Cardiac muscle cell (in vitro differentiated cells and primary cell): ENCODE data around the gene PARP12. TPM values are rescaled to one million over a fixed set of nuclear protein-coding genes. Genes with fewer than 3 reads are reported as not detected.

ENCODE experiments used
- DNase-seq, 2 donors: peaks; one replicate each; pipeline versions ENCODE4 v3.0.0 to v3.0.0-alpha.2; 2010 to 2017; ENCODE audit warnings: low read depth in 1 of 2, low spot score in 1 of 2
- H3K27ac ChIP-seq: fragments of 200-600 bp; sonication (generic); 2 replicates; pipeline ENCODE4 v1.5.1; 2016
- H3K27me3 ChIP-seq: fragments of 200-600 bp; sonication (generic); 2 replicates; pipeline ENCODE4 v1.6.0; 2016; ENCODE audit warnings: control low read depth
- H3K36me3 ChIP-seq: fragments of 200-600 bp; sonication (generic); 2 replicates; pipeline ENCODE4 v1.5.1; 2016; ENCODE audit warnings: control low read depth
- H3K4me1 ChIP-seq: fragments of 200-600 bp; sonication (generic); 2 replicates; pipeline ENCODE4 v1.8.1; 2017; ENCODE audit warnings: low read depth, mild to moderate bottlenecking, mixed run types
- H3K4me3 ChIP-seq: fragments of 200-600 bp; sonication (generic); 2 replicates; pipeline ENCODE4 v1.5.1; 2016; ENCODE audit warnings: mild to moderate bottlenecking
- H3K9me3 ChIP-seq: fragments of 200-600 bp; sonication (generic); 2 replicates; pipeline ENCODE4 v1.5.1; 2017; ENCODE audit warnings: low read depth, mild to moderate bottlenecking, control low read depth
- polyA plus RNA-seq: library from polyadenylated mRNA; unstranded; fragments of >200 nt; fragmentation: Nextera tagmentation; extraction: Ambion mirVana; gene quantifications from 2 replicates; pipeline ENCODE4 v1.2.1, GENCODE V29; 2016
- total RNA-seq: library from RNA; depleted of rRNA; stranded (reverse); fragments of >200 nt; gene quantifications from 2 replicates; pipeline ENCODE4 v1.2.3, GENCODE V29; 2016
- TF ChIP-seq, protein P1 (sequence below): IDR thresholded peaks from 2 replicates; pipeline ENCODE4 v1.5.1; 2012; ENCODE audit warnings: low read depth, mild to moderate bottlenecking, low read length

PARP12 gene
- total and polyA plus RNA-seq, 2 experiments from 2014 or later: 0.45 to 2.2 TPM

DNA sequence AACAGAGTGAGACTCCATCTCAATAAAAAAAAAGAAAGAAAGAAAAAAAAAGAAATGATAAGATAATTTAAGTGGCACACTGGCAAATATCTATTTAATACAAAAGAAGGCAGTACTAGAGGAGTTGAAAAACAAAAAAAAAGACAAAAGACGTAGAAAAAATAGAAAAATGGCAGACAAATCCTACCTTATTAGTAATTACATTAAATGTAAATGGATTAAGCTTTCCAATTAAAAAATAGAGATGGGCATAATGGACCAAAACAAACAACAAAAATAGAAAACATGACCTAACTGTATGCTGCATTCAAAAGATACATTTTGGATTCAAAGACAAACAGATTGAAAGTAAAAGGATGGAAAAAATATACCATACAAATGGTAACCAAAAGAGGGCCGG lies 5.3 kb upstream of the PARP12 start:
- Histone ChIP-seq H3K36me3 (no peaks in the 10 kb centered on the region), H3K27me3 (peaks cover 10% of the 10 kb centered on the region), H3K4me1 (no peaks in the 10 kb centered on the region), H3K4me3 (no peak overlapping the region), H3K27ac (no peak overlapping the region), H3K9me3 (no peaks in the 10 kb centered on the region)
- TF ChIP-seq, protein P1, sequence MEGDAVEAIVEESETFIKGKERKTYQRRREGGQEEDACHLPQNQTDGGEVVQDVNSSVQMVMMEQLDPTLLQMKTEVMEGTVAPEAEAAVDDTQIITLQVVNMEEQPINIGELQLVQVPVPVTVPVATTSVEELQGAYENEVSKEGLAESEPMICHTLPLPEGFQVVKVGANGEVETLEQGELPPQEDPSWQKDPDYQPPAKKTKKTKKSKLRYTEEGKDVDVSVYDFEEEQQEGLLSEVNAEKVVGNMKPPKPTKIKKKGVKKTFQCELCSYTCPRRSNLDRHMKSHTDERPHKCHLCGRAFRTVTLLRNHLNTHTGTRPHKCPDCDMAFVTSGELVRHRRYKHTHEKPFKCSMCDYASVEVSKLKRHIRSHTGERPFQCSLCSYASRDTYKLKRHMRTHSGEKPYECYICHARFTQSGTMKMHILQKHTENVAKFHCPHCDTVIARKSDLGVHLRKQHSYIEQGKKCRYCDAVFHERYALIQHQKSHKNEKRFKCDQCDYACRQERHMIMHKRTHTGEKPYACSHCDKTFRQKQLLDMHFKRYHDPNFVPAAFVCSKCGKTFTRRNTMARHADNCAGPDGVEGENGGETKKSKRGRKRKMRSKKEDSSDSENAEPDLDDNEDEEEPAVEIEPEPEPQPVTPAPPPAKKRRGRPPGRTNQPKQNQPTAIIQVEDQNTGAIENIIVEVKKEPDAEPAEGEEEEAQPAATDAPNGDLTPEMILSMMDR: no peak
- no peak for DNase-seq

DNA sequence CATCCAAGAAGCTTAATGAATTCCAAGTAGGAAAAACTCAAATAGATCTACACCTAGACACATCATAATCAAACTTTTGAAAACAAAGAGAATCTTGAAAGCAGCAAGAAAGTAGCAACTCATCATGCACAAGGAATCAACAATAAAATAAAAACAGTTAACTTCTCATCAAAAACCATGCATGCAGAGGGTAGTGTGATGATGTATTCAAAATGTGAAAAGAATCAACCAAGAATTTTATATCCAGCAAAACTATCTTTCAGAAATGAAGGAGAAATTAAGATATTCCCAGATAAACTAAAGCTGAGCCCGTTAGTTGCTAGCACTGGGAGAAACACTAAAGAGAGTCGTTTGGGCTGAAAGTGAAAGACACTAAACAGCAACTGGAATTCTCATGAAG lies 4.3 kb upstream of the PARP12 start:
- DNase-seq: no peak
- Histone ChIP-seq H3K4me1 (no peaks in the 10 kb centered on the region), H3K27ac (no peak overlapping the region), H3K9me3 (no peaks in the 10 kb centered on the region), H3K27me3 (peaks cover 19% of the 10 kb centered on the region), H3K4me3 (no peak overlapping the region), H3K36me3 (no peaks in the 10 kb centered on the region)
- TF ChIP-seq, protein P1: no peak

DNA sequence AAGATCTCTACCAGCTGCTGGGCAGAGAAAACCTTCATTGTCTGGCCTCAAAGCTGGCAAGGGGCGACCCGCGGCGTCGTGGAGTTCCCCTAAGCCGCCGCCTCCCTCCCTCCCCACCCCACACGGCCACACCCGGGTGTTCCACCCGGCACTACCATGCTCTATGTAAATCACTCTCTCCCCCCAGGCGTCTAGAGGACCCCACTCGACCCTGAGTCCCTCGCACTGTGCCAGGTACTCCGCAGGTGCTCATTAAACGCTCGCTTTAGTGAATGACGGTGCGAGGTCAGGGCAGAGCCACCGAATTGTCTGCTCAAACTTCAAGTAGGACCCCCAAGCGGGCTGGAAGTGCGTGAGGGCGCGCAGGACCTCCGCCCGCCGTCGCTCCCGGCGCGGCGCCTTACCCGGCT lies 628 bp downstream of the PARP12 start:
- H3K4me3 ChIP-seq: peak overlapping the region; percentile 36
- peaks cover 23% of the 10 kb centered on the region for H3K27me3 ChIP-seq
- H3K9me3 ChIP-seq: no peaks in the 10 kb centered on the region
- TF ChIP-seq, protein P1: no peak
- DNase-seq: peak in 1 of 2 donors; percentile 9
- peaks cover 5% of the 10 kb centered on the region for H3K4me1 ChIP-seq
- no peaks in the 10 kb centered on the region for H3K36me3 ChIP-seq
- H3K27ac ChIP-seq: no peak overlapping the region

DNA sequence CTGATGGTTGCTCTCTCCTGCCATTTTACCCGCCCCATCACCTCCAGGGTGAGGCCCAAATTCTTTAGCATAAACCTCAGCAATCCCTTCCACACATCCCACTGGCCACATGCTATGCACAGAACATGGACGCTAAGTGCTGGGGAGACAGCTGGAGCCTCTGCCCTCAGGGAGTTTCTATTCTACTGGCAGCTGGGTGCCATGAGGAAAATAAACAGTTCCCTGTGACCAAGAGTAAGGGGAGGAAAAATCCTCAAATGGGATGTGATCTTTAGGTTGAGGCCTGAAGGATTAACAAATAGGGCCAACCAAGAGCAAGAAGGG lies 1.2 kb downstream of the PARP12 start:
- no peaks in the 10 kb centered on the region for H3K9me3 ChIP-seq
- H3K27me3 ChIP-seq: peaks cover 23% of the 10 kb centered on the region
- TF ChIP-seq, protein P1: no peak
- H3K4me1 ChIP-seq: peaks cover 5% of the 10 kb centered on the region
- no peak overlapping the region for H3K27ac ChIP-seq
- DNase-seq: peak in 1 of 2 donors; percentile 24
- H3K4me3 ChIP-seq: no peak overlapping the region
- no peaks in the 10 kb centered on the region for H3K36me3 ChIP-seq

DNA sequence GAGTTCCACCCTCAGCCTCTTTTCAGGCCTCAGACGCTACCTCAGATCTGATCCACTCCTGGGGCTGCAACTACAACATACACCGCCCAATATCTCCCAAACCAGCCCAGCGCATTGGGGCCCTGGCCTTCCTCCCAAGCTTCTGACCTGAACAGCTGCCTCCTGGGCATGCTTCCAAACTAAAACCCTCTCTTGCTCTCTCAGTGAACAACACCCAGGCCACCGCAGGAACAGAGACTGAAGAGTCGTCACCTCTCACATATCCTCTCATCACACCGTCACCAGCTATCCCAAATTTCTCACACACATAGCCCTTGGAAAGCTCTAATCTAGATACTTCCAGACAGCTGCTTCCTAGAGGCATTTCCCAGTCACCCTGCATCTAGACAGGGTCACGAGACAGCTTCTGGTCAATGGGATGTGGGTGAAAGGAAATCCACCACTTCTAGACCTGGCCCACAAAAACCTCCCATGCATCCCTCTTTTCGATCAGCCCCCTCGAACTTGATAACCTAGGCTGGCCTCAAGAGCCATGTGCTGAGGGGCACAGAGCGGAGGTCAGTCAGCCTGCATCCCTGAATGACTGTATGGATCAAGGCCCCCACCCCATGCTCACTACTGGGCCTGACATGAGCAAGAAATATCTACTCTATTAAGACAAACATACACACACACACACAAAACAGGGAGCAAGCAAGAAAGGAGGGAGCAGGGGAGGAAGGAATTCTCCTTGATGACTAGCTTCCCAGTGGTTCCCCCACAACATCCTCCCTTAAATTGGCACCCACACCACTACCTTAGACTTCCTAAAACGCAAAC lies 1.8 kb downstream of the PARP12 start:
- no peaks in the 10 kb centered on the region for H3K36me3 ChIP-seq
- no peak overlapping the region for H3K4me3 ChIP-seq
- peak in 1 of 2 donors; percentile 92 for DNase-seq
- peak overlapping the region; percentile 15 for H3K27ac ChIP-seq
- TF ChIP-seq, protein P1: no peak
- H3K4me1 ChIP-seq: peaks cover 5% of the 10 kb centered on the region
- no peaks in the 10 kb centered on the region for H3K9me3 ChIP-seq
- H3K27me3 ChIP-seq: peaks cover 23% of the 10 kb centered on the region
